GM23338 (cell line): Measurements from ENCODE around the gene RSPRY1. TPM values are rescaled to one million over a fixed set of nuclear protein-coding genes. Genes with fewer than 3 reads are reported as not detected.

Experiments used
- ATAC-seq: fragments of 200-7000 bp; cut with Tn5 transposase; 3 replicates; pipeline ENCODE4 v1.9.1; 2020
- DNase-seq: peaks from one replicate; pipeline ENCODE4 v3.0.0-alpha.2; 2015; ENCODE audit warnings: low spot score
- H2AFZ ChIP-seq: fragments of 200-600 bp; sonication (generic); 2 replicates; pipeline ENCODE4 v1.8.0; 2016; ENCODE audit warnings: antibody characterized with exemption, mild to moderate bottlenecking, moderate library complexity
- H3F3A ChIP-seq: fragments of 200-600 bp; sonication (generic); replicated peaks from 2 replicates; pipeline ENCODE4 v1.8.0; 2017; ENCODE audit warnings: antibody characterized with exemption, mixed run types, low read depth
- H3K27ac ChIP-seq: fragments of 200-600 bp; sonication (generic); 2 replicates; pipeline ENCODE4 v1.6.1; 2016; ENCODE audit warnings: low read depth
- H3K27me3 ChIP-seq: fragments of 200-600 bp; sonication (generic); 2 replicates; pipeline ENCODE4 v1.8.0; 2016; ENCODE audit warnings: mild to moderate bottlenecking, mixed run types, moderate library complexity; ENCODE audit not compliant: insufficient read depth
- H3K36me3 ChIP-seq: fragments of 200-600 bp; sonication (generic); 2 replicates; pipeline ENCODE4 v1.8.0; 2016; ENCODE audit warnings: mild to moderate bottlenecking; ENCODE audit not compliant: insufficient read depth
- H3K4me1 ChIP-seq: fragments of 200-600 bp; sonication (generic); 2 replicates; pipeline ENCODE4 v1.8.0; 2016; ENCODE audit warnings: mild to moderate bottlenecking, moderate library complexity; ENCODE audit not compliant: insufficient read depth
- H3K4me2 ChIP-seq: fragments of 200-600 bp; sonication (generic); 2 replicates; pipeline ENCODE4 v1.7.1; 2017; ENCODE audit warnings: mixed run types
- H3K4me3 ChIP-seq: fragments of 200-600 bp; sonication (generic); 2 replicates; pipeline ENCODE4 v1.6.1; 2016; ENCODE audit warnings: mixed run types
- H3K79me2 ChIP-seq: fragments of 200-600 bp; sonication (generic); replicated peaks from 2 replicates; pipeline ENCODE4 v1.8.0; 2017; ENCODE audit warnings: mild to moderate bottlenecking; ENCODE audit not compliant: insufficient read depth
- H3K9me2 ChIP-seq: fragments of 200-600 bp; sonication (generic); 2 replicates; pipeline ENCODE4 v1.8.0; 2017; ENCODE audit not compliant: insufficient read depth
- H4K20me1 ChIP-seq: fragments of 200-600 bp; sonication (generic); replicated peaks from 2 replicates; pipeline ENCODE4 v1.8.0; 2017; ENCODE audit warnings: mild to moderate bottlenecking; ENCODE audit not compliant: insufficient read depth
- H3K27ac Mint-ChIP-seq: 2 replicates; pipeline ENCODE4 v1.8.0; 2020; ENCODE audit warnings: inconsistent platforms, mild to moderate bottlenecking, moderate library complexity, mixed read lengths
- H3K27me3 Mint-ChIP-seq: 3 replicates; pipeline ENCODE4 v1.8.0; 2022; ENCODE audit warnings: low read depth, mild to moderate bottlenecking, moderate library complexity, mixed read lengths, inconsistent platforms; ENCODE audit not compliant: insufficient read depth, poor library complexity
- H3K36me3 Mint-ChIP-seq: 3 replicates; pipeline ENCODE4 v1.8.0; 2021; ENCODE audit warnings: low read depth, mild to moderate bottlenecking, inconsistent platforms, moderate library complexity, mixed read lengths
- H3K4me1 Mint-ChIP-seq: 3 replicates; pipeline ENCODE4 v1.8.0; 2020; ENCODE audit warnings: mild to moderate bottlenecking, inconsistent platforms, mixed read lengths
- H3K4me3 Mint-ChIP-seq: 3 replicates; pipeline ENCODE4 v1.8.0; 2021; ENCODE audit warnings: moderate library complexity, mild to moderate bottlenecking, inconsistent platforms, mixed read lengths
- H3K9me3 Mint-ChIP-seq: 3 replicates; pipeline ENCODE4 v1.8.0; 2020; ENCODE audit warnings: moderate library complexity, mild to moderate bottlenecking, inconsistent platforms, mixed read lengths
- JUNB ChIP-seq: IDR thresholded peaks from one replicate; pipeline ENCODE4 v1.6.1; 2016; ENCODE audit warnings: antibody characterized with exemption; ENCODE audit not compliant: unreplicated experiment
- NANOG ChIP-seq: IDR thresholded peaks from 2 replicates; pipeline ENCODE4 v1.6.1; 2016; ENCODE audit warnings: antibody characterized with exemption, borderline replicate concordance
- STAT1 ChIP-seq: IDR thresholded peaks from one replicate; pipeline ENCODE4 v1.6.1; 2016; ENCODE audit warnings: antibody characterized with exemption; ENCODE audit not compliant: unreplicated experiment
- ZNF114 ChIP-seq: fragments of 250-450 bp; sonication (Bioruptor Pico); IDR thresholded peaks from 2 replicates; pipeline ENCODE4 v1.5.0; 2020; ENCODE audit warnings: mild to moderate bottlenecking, moderate library complexity
- polyA plus RNA-seq: library from polyadenylated mRNA; unstranded; fragments of >200 nt; fragmentation: Nextera tagmentation; extraction: Ambion mirVana; gene quantifications from 2 replicates; pipeline ENCODE4 v1.2.1, GENCODE V29; 2016
- total RNA-seq: library from RNA; depleted of rRNA; stranded (reverse); fragments of >200 nt; shearing (Covaris generic); gene quantifications from 2 replicates; pipeline ENCODE4 v1.2.3, GENCODE V29; 2014
- TF ChIP-seq, protein P1 (sequence below), 2 experiments: fragments of 200-600 bp in 1 of 2; sonication (generic) in 1 of 2; conservative IDR thresholded peaks; 2 replicates each; pipeline versions ENCODE4 v1.5.1 to v1.6.1; 2016 to 2017; ENCODE audit warnings: antibody characterized with exemption in 2 of 2, low read depth in 2 of 2, mild to moderate bottlenecking in 2 of 2, moderate library complexity in 1 of 2
- TF ChIP-seq, protein P2 (sequence below): IDR thresholded peaks from one replicate; pipeline ENCODE4 v1.6.1; 2018; ENCODE audit warnings: antibody characterized with exemption; ENCODE audit not compliant: unreplicated experiment

The RSPRY1 gene
- total and polyA plus RNA-seq, 2 experiments from 2014 or later: 25.8 to 35.9 TPM

DNA sequence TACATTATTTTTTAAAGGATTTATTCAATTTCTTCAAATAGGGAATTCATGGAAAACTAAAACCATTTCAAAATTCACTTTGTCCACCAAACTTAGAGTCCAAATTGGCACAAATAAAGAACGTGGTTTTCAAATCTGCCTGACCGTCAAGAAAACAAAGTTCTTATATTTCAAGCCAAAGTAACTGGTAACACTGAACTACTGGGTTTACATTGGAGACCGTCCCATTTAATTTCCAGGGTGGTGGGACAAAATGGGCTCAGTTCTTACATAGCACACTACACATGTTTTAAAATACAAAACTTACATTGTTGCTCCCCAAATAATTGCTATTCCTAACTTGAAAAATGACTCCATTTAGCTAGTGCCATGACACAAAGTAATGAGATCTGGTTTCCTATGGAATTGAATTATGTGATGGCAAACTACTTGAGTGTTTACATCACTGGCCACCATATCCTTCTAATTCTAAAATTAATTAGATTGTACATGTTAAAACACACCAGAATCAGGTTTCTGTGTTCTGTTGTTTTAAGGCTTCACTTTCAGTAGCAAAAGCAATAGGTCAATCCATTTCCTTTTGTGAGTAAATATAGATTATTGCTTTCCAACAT lies 6.8 kb upstream of the RSPRY1 start (continued):
- no peak for TF ChIP-seq STAT1
- TF ChIP-seq, protein P1, sequence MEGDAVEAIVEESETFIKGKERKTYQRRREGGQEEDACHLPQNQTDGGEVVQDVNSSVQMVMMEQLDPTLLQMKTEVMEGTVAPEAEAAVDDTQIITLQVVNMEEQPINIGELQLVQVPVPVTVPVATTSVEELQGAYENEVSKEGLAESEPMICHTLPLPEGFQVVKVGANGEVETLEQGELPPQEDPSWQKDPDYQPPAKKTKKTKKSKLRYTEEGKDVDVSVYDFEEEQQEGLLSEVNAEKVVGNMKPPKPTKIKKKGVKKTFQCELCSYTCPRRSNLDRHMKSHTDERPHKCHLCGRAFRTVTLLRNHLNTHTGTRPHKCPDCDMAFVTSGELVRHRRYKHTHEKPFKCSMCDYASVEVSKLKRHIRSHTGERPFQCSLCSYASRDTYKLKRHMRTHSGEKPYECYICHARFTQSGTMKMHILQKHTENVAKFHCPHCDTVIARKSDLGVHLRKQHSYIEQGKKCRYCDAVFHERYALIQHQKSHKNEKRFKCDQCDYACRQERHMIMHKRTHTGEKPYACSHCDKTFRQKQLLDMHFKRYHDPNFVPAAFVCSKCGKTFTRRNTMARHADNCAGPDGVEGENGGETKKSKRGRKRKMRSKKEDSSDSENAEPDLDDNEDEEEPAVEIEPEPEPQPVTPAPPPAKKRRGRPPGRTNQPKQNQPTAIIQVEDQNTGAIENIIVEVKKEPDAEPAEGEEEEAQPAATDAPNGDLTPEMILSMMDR (conservative IDR thresholded peaks at IDR 0.05; ENCODE audit: low read depth in 2 of 2): no peak

DNA sequence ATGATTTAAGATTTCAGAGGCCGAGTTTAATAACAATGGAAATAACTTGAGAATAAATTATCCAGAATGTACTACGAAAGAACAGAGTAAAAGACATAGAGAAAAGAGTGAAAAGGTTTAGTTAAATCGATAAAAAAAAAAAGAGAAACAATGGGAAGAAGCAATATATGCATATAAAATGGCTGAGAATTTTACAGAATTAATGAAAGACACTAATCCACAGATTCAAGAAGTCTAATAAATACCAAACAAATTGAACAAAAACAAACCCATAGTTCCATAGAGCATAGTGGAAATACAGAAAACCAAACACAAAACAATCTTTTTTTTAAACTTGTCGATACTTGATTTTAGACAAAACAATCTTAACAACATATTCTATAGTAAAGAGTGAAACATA lies 2.0 kb upstream of the RSPRY1 start:
- Mint-ChIP-seq H3K9me3 (no peaks in the 10 kb centered on the region), H3K4me1 (peaks cover 44% of the 10 kb centered on the region), H3K27ac (no peak overlapping the region), H3K4me3 (peak overlapping the region; percentile 96), H3K36me3 (no peaks in the 10 kb centered on the region), H3K27me3 (peaks cover 15% of the 10 kb centered on the region)
- H3K4me2 ChIP-seq: peak overlapping the region; percentile 99
- H2AFZ ChIP-seq: no peak overlapping the region
- DNase-seq (no peak), ATAC-seq (no peak)
- H3K9me2 ChIP-seq: no peaks in the 10 kb centered on the region
- peaks cover 80% of the 10 kb centered on the region for H3K79me2 ChIP-seq
- H3K27ac ChIP-seq: no peak overlapping the region
- no peaks in the 10 kb centered on the region for H3K27me3 ChIP-seq
- 0 out of 2 replicates have a peak, but pooled peaks cover under 1% of the 10 kb centered on the region for H4K20me1 ChIP-seq
- peak overlapping the region; percentile 97; the same call in 1 of the 2 replicates for H3K4me3 ChIP-seq
- TF ChIP-seq ZNF114 (CRISPR knock-in tag) (no peak), NANOG (no peak)
- H3K4me1 ChIP-seq: peaks cover 36% of the 10 kb centered on the region
- H3F3A ChIP-seq: no peaks in the 10 kb centered on the region
- H3K36me3 ChIP-seq: no peaks in the 10 kb centered on the region

DNA sequence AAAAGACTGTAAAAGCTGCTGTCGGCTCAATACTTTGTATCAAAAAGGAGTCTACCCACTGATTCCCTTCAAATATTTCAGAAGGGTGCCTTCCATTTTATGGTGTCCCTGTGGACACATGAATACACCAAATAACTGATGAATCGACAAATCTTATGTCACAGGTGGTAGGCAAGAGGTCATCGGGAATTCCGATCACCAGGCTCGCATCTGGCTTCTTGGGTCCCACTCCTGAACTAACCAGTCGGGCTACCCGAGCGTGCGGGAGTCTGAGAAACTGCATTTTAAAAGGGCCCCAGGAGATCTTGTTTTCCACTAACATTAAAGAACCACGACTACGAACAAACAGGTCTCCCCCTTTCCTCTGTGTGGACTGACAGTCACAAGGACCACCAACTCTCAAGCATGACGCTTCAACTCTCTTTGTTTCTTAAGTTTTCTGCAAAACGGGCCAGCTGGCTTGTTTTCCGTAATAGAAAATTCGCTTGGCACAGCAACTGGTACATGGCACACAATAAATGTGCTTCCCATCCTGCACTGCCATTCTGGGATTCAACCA lies 1.2 kb upstream of the RSPRY1 start:
- Histone ChIP-seq H3K4me2 (peak overlapping the region; percentile 99), H3K9me2 (no peaks in the 10 kb centered on the region), H3K36me3 (no peaks in the 10 kb centered on the region), H3K27me3 (no peaks in the 10 kb centered on the region), H3K79me2 (peaks cover 85% of the 10 kb centered on the region), H4K20me1 (peaks cover 8% of the 10 kb centered on the region), H3K27ac (peak overlapping the region; percentile 87), H3K4me1 (peaks cover 30% of the 10 kb centered on the region), H3F3A (no peaks in the 10 kb centered on the region), H2AFZ (no peak overlapping the region), H3K4me3 (peak overlapping the region; percentile 97)
- DNase-seq: peak; percentile 24
- no peak for ATAC-seq
- Mint-ChIP-seq H3K4me3 (peak overlapping the region; percentile 96), H3K27ac (peak overlapping the region; percentile 94), H3K36me3 (no peaks in the 10 kb centered on the region), H3K9me3 (no peaks in the 10 kb centered on the region), H3K27me3 (peaks cover 15% of the 10 kb centered on the region), H3K4me1 (peaks cover 40% of the 10 kb centered on the region)
- no peak for TF ChIP-seq JUNB
- TF ChIP-seq, protein P2, sequence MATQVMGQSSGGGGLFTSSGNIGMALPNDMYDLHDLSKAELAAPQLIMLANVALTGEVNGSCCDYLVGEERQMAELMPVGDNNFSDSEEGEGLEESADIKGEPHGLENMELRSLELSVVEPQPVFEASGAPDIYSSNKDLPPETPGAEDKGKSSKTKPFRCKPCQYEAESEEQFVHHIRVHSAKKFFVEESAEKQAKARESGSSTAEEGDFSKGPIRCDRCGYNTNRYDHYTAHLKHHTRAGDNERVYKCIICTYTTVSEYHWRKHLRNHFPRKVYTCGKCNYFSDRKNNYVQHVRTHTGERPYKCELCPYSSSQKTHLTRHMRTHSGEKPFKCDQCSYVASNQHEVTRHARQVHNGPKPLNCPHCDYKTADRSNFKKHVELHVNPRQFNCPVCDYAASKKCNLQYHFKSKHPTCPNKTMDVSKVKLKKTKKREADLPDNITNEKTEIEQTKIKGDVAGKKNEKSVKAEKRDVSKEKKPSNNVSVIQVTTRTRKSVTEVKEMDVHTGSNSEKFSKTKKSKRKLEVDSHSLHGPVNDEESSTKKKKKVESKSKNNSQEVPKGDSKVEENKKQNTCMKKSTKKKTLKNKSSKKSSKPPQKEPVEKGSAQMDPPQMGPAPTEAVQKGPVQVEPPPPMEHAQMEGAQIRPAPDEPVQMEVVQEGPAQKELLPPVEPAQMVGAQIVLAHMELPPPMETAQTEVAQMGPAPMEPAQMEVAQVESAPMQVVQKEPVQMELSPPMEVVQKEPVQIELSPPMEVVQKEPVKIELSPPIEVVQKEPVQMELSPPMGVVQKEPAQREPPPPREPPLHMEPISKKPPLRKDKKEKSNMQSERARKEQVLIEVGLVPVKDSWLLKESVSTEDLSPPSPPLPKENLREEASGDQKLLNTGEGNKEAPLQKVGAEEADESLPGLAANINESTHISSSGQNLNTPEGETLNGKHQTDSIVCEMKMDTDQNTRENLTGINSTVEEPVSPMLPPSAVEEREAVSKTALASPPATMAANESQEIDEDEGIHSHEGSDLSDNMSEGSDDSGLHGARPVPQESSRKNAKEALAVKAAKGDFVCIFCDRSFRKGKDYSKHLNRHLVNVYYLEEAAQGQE: no peak
- TF ChIP-seq, protein P1 (conservative IDR thresholded peaks at IDR 0.05; ENCODE audit: low read depth in 2 of 2): no peak
